ENCODE data around the gene DIPK1C.

Gene DIPK1C

GRCh38 chr18:74447404-74448152, 9.5 kb downstream of the DIPK1C start:
- DNase-seq: no peak

DNA sequence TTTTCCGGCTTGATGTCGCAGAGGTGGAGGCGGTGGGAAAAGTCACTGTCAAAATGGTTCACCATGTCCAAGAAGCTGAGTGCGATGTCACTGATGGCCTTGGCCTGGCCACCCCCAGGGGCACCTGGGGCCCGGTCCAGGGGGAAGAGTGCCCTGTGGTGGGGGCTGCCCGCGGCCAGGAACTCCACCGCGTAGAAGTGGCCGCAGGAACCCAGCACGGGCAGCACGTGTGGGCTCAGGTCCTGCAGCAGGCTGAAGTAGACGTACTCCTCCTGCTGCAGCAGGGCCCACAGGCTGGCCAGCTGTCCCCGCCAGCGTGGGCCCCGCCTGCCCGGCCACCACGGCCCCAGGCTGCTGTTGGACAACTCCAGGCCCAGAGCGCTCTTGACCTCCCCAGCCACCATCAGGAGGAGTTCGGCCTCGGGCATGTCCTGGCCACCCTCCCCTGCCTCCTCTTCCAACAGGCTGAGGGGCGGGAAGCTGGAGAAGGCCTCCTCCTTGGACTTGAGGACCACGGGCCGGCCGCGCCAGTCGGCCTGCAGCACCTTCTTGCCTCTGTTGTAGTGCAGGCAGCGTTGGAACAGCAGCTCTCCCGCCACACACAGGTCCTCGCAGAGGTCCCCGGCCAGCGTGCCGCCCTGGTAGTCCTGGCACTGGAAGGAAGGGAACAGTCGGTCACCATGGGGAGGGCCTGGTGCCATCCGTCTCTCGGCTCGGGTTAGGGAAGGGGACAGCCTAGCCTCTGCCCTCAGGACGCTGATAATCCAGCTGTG, 10.3 kb downstream of the DIPK1C start:
- no peak for DNase-seq

- no peak for DNase-seq
These were observed 10.9 kb downstream of the DIPK1C start for GRCh38 chr18:74446178-74446577.

- DNase-seq: no peak
These were observed 11.5 kb downstream of the DIPK1C start for GRCh38 chr18:74445585-74445984.

DNA sequence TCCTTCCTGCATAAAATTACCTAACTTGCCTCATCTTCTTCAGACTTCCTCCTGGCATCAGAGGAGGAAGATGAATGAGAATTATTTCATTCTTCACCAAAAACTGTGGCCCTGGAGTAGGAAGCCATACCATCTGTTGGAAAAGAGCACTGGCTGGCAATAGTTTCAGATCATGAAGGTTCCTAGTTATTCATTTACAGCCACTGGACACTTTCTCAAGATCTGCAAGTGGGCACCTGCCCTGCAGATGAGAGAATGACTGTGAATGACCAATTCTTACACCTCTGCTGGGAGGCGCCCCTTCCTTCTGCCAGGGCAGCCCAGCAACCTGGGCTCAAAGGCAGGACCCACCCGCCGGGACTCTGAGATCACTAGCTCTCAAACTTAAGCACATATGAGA, 13.0 kb downstream of the DIPK1C start:
- no peak for DNase-seq

DNA sequence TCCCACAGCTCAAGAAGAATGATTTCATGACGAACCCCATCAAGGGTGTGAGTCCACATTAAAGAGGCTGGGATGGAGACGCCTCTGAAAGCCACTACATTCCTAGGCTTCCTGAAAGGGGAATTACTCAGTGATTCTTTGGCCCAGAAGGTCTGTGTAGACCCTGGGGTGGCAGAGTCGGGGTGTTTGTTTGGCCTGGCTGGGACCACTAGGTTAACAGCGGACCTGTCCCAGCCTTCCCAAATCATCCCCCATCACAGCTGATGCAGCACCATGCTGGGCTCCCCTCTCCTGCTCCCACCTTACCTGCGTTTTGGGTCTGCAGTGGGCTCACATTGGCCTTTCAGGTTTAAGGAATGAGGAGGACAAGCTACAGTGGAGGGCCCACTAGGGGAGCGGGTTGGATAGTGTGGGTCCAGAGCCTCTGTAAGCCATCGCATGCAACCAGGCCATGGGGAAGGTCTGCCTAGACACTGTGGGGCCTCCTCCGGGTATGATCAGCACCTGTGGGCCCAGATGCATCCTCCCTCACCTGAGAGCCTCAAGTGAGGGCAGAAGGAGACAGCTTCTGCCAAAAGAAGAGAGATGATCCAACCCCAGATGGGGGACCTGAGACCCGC, 16.2 kb downstream of the DIPK1C start:
- DNase-seq: no peak

GRCh38 chr18:74438091-74438490, 19.0 kb downstream of the DIPK1C start:
- DNase-seq: no peak

- no peak for DNase-seq
These were observed 20.8 kb downstream of the DIPK1C start for GRCh38 chr18:74436158-74436769.

- DNase-seq: no peak
These were observed 21.4 kb downstream of the DIPK1C start for GRCh38 chr18:74435740-74436139.

DNA sequence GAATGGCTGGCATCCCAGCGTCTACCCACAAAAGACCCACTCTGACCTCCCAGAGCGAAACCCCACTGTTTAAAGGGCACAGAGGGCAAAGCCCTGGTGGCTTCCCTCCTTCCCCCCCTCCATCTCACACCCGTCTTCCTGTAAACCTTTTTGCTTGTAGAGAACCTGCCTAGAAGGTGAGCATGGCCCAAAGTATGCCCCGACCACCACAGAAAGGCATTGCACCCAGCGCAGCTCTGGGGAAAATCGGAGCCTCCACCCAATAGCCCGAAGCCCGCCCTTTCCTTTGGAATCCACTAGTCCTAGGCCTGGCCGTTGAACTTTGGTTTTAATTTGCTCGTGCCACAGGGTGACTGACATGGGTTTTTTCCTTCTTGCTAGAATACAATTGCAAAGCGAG, 22.6 kb downstream of the DIPK1C start:
- DNase-seq: no peak

DNA sequence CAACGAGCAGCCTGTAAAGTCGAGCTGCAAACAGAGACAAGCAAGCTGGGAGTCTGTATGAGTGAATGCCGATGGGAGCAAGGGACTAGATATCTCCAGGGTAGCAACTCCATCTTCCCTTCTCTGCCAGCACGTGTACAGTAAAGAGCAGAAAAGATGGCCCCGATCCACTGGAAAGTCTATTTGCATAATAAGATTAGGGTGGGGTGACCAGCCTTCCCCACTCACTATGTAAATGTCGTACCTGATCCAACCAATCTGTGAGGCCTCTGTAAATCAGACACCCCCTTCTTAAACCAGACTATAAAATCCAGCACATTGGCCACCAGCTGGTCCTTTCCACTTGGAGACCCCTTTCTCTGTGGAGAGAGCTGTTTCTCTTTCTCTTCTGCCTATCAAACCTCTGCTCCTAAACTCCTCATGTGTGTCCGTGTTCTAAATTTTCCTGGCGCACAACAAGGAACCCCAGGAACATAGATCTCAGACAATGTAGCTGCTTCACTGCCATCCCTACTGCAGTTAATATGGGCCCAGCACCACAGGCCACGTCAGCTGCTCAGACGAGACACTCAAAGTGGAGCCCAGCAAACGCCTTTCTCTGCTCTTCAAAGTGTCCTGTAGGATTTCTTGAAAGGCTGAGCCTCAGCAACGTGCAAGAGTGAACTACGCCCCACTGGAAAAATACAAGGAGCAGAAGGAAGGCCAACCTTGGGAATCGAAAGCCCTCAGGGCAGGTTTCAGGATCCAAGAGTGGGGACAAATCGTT, 26.1 kb downstream of the DIPK1C start:
- no peak for DNase-seq

- DNase-seq: no peak
These were observed 26.9 kb downstream of the DIPK1C start for GRCh38 chr18:74430231-74430630.

GRCh38 chr18:74429096-74429495, 28.0 kb downstream of the DIPK1C start:
- no peak for DNase-seq

DNA sequence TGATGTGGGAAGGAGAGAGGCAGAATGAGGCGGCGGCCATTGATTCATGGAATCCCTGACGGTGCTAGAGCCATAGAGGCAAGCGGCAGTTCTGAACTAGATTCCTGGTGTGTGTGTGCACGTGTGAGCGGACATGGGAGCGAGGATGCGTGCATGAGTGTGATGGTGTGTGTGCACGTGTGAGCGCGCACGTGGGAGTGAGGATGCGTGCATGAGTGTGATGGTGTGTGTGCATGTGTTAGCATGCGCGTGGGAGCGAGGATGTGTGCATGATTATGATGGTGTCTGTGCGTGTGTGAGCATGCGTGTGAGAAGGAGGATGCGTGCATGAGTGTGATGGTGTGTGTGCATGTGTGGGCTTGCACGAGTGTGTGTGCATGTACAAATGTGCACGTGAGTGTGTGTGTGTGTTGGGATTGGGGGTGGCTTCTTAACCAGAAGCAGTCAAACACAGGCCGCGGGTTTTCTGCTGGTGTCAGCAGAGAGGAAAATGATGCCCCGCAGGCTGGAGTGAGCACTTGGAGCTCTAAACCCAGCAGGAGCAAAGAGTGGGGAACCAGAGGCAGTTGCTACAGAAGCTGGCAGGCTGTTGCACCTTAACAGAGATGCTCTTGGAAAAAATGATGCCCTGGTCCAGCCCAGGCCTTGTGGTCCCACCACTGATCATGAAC, 29.5 kb downstream of the DIPK1C start:
- no peak for DNase-seq

DNA sequence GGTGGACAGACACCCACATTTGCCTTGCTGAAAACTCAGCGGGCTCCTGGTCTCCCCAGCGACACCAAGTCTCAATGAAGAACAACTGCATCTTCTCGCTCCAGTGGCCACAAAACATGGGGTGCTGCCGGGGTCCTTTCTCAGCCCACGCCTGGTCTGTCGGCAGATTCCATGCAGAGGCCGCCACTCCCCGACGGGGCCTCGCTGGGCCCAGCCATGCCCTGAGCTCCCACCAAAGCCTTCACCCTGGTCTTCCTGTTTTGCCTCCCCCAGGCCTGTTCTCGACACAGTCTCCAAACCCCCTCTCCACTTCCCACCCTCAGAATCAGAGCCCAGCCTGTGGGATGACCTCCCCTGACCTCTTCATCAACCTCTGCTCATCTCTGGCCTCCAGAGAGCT, 31.2 kb downstream of the DIPK1C start:
- DNase-seq: no peak

- DNase-seq: no peak
These were observed 31.9 kb downstream of the DIPK1C start for GRCh38 chr18:74425161-74425560.

GRCh38 chr18:74422541-74422940, 34.6 kb downstream of the DIPK1C start:
- DNase-seq: no peak

- DNase-seq: no peak
These were observed 36.2 kb downstream of the DIPK1C start for GRCh38 chr18:74420926-74421325.

- DNase-seq: no peak
These were observed 36.6 kb downstream of the DIPK1C start for GRCh38 chr18:74420481-74420880.

DNA sequence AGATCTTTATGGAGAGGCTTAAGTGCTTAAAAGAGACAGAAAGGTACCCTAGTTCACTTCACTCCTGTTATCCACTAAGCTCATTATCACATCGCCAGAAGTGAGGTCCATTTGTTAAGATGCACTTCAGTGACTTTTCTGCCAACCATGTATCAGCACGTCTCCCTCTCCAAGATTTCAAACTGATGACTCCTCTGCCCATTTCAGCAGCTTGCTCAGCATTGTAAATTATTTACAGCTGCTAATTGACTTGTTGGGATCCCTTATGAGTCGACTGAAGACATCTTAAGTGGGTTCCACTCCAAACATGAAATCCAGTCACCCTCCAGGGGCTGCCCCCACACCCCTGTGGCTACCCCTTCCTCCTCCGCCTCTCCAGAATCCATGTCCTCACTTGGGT, 37.3 kb downstream of the DIPK1C start:
- DNase-seq: no peak

DNA sequence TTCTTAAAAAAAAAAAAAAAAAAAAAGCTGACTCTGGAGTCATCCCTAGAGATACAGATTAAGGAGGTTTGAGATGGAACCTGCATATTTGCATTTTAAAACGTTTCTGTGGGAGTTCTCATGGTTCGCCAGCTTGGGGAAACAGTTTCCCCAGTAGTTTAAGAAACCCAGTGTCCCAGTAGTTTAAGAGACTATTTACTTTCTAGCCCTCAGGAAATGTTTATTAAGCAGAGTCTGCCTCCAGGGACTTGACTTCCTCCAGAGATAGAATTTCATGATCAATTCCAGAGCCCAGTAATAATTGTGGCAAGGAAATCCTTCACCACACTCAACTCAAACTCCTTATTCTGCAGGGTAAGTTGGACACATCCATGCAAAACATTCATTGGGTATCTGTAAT, 39.1 kb downstream of the DIPK1C start:
- no peak for DNase-seq

DNA sequence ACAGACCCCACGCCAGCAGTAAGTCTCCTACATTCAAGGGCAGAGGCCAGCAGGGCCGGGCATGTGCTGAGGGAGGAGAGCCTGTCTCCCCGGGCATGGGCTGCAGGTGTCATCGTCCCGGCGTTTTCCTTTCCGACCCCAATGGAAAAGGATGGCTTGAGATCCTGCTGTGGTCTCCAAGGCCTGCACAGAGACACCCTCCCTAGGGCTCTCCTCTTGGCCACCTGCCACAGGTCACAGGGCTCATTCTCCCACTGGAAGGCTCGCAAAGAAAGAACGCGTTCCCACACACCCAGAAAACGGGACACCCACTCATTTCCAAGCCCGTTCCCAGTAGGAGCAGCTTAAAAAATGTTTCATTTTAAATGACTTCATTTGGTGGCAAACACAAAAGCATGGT, 41.0 kb downstream of the DIPK1C start:
- DNase-seq: no peak
